Stimulated activated CD4-positive, alpha-beta T cell treated with anti-CD3 and anti-CD28 coated beads, TNF-alpha, amount 100 ng/mL, for 24 hours (primary cell): ENCODE data around the gene SPAG16.

Experiments
- DNase-seq, 3 experiments: peaks; one replicate each; pipeline ENCODE4 v3.0.0-alpha.2; 2020; ENCODE audit warnings: low read depth in 3 of 3

SPAG16 gene

GRCh38 chr2:214069254-214069653 is 785.0 kb downstream of the SPAG16 start:
- DNase-seq = no peak

GRCh38 chr2:214075456-214075855 is 791.2 kb downstream of the SPAG16 start:
- DNase-seq = no peak

- no peak for DNase-seq
Observed at GRCh38 chr2:214076527-214076926, 792.3 kb downstream of the SPAG16 start.

- DNase-seq = no peak
Observed at GRCh38 chr2:214077727-214078126, 793.5 kb downstream of the SPAG16 start.

GRCh38 chr2:214079032-214079431 is 794.8 kb downstream of the SPAG16 start:
- no peak for DNase-seq

GRCh38 chr2:214088536-214088935 is 804.3 kb downstream of the SPAG16 start:
- no peak for DNase-seq

GRCh38 chr2:214096208-214096715 is 812.0 kb downstream of the SPAG16 start:
- no peak for DNase-seq

- DNase-seq = no peak
Observed at GRCh38 chr2:214098811-214099210, 814.5 kb downstream of the SPAG16 start.

- DNase-seq = no peak
Observed at GRCh38 chr2:214100488-214100887, 816.2 kb downstream of the SPAG16 start.

GRCh38 chr2:214103276-214104001 is 819.2 kb downstream of the SPAG16 start:
- no peak for DNase-seq

- DNase-seq = no peak
Observed at GRCh38 chr2:214104219-214104618, 820.0 kb downstream of the SPAG16 start.

- no peak for DNase-seq
Observed at GRCh38 chr2:214104967-214105366, 820.7 kb downstream of the SPAG16 start.

- DNase-seq = no peak
Observed at GRCh38 chr2:214107726-214108125, 823.5 kb downstream of the SPAG16 start.

- no peak for DNase-seq
Observed at GRCh38 chr2:214108598-214108997, 824.3 kb downstream of the SPAG16 start.

- no peak for DNase-seq
Observed at GRCh38 chr2:214117054-214117453, 832.8 kb downstream of the SPAG16 start.

GRCh38 chr2:214126135-214126534 is 841.9 kb downstream of the SPAG16 start:
- no peak for DNase-seq

- no peak for DNase-seq
Observed at GRCh38 chr2:214127170-214127569, 842.9 kb downstream of the SPAG16 start.

GRCh38 chr2:214127571-214127970 is 843.3 kb downstream of the SPAG16 start:
- no peak for DNase-seq

- no peak for DNase-seq
Observed at GRCh38 chr2:214128040-214128439, 843.8 kb downstream of the SPAG16 start.

- no peak for DNase-seq
Observed at GRCh38 chr2:214130114-214130513, 845.9 kb downstream of the SPAG16 start.

- DNase-seq = no peak
Observed at GRCh38 chr2:214135966-214136365, 851.7 kb downstream of the SPAG16 start.

GRCh38 chr2:214138779-214139178 is 854.5 kb downstream of the SPAG16 start:
- DNase-seq = no peak

- DNase-seq = no peak
Observed at GRCh38 chr2:214139630-214140284, 855.5 kb downstream of the SPAG16 start.
